OCI-LY7 (cell line): ENCODE measurements around the gene TRIM41.

Experiments used
- EZH2phosphoT487 ChIP-seq: fragments of 200-600 bp; sonication (generic); IDR thresholded peaks from 2 replicates; pipeline ENCODE4 v1.6.1; 2018; ENCODE audit warnings: low read depth, borderline replicate concordance, mild to moderate bottlenecking, mixed run types, antibody characterized with exemption, low read length, moderate library complexity, mixed read lengths
- TF ChIP-seq, protein P1 (sequence below): fragments of 200-600 bp; sonication (generic); conservative IDR thresholded peaks from 2 replicates; pipeline ENCODE4 v1.5.1; 2014; ENCODE audit warnings: mild to moderate bottlenecking, antibody characterized with exemption, low read length, moderate library complexity, mixed read lengths

DNA sequence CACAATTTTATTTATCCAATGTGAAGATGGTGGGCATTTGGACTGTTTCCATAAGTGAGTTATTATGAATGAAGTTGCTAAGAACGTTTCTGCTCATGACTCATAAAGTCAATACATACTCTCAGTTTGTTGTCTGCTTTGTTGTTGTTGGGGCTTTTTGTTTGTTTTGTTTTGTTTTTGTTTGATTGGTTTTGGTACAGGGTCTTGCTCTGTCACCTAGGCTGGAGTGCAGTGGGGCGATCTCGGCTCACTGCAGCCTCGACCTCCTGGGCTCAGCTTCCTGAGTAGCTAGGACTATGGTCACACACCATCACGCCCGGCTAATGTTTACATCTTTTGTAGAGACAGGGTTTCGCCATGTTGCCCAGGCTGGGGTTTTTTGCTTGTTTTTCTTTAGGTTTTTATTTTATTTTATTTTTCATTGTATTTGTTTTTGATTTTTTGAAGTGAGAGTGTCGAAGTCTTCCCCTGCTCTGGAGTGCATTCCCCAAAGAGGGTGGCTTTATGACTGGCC is 36.0 kb upstream of the TRIM41 start:
- TF ChIP-seq, protein P1, sequence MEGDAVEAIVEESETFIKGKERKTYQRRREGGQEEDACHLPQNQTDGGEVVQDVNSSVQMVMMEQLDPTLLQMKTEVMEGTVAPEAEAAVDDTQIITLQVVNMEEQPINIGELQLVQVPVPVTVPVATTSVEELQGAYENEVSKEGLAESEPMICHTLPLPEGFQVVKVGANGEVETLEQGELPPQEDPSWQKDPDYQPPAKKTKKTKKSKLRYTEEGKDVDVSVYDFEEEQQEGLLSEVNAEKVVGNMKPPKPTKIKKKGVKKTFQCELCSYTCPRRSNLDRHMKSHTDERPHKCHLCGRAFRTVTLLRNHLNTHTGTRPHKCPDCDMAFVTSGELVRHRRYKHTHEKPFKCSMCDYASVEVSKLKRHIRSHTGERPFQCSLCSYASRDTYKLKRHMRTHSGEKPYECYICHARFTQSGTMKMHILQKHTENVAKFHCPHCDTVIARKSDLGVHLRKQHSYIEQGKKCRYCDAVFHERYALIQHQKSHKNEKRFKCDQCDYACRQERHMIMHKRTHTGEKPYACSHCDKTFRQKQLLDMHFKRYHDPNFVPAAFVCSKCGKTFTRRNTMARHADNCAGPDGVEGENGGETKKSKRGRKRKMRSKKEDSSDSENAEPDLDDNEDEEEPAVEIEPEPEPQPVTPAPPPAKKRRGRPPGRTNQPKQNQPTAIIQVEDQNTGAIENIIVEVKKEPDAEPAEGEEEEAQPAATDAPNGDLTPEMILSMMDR, result no peak
- no peak for TF ChIP-seq EZH2phosphoT487
